DND-41 (cell line): ENCODE results near the gene TEX22.

Experiments used
- ATAC-seq: fragments of 200-7000 bp; cut with Tn5 transposase; 3 replicates; pipeline ENCODE4 v1.9.1; 2021; ENCODE audit warnings: low read depth; ENCODE audit not compliant: insufficient read depth
- DNase-seq: peaks from one replicate; pipeline ENCODE4 v3.0.0-alpha.2; 2020
- H2AFZ ChIP-seq: 2 replicates; pipeline ENCODE4 v1.6.0; 2012; ENCODE audit warnings: low read depth, low read length
- H3K27ac ChIP-seq: 2 replicates; pipeline ENCODE4 v1.5.1; 2012; ENCODE audit warnings: low read length, inconsistent platforms
- H3K27me3 ChIP-seq: fragments of 200-600 bp; sonication (generic); 2 replicates; pipeline ENCODE4 v1.6.0; 2012; ENCODE audit warnings: low read length, mild to moderate bottlenecking, inconsistent platforms; ENCODE audit not compliant: insufficient read depth, poor library complexity
- H3K36me3 ChIP-seq: 2 replicates; pipeline ENCODE4 v1.5.1; 2012; ENCODE audit warnings: low read length, inconsistent platforms; ENCODE audit not compliant: insufficient read depth
- H3K4me1 ChIP-seq: 2 replicates; pipeline ENCODE4 v1.5.1; 2012; ENCODE audit warnings: mild to moderate bottlenecking, low read length; ENCODE audit not compliant: insufficient read depth
- H3K4me2 ChIP-seq: 2 replicates; pipeline ENCODE4 v1.6.0; 2012; ENCODE audit warnings: mild to moderate bottlenecking, moderate library complexity, low read length, inconsistent platforms; ENCODE audit not compliant: insufficient read depth
- H3K4me3 ChIP-seq, 2 experiments: fragments of 200-600 bp in 1 of 2; shearing (Covaris generic) in 1 of 2; 2 replicates each; pipeline ENCODE4 v1.5.1; 2012 to 2016; ENCODE audit warnings: inconsistent platforms in 2 of 2, low read length in 2 of 2, mild to moderate bottlenecking in 2 of 2, low read depth in 1 of 2, moderate library complexity in 1 of 2
- H3K79me2 ChIP-seq: 2 replicates; pipeline ENCODE4 v1.6.0; 2012; ENCODE audit warnings: low read length, inconsistent platforms; ENCODE audit not compliant: insufficient read depth
- H3K9ac ChIP-seq: 2 replicates; pipeline ENCODE4 v1.6.0; 2012; ENCODE audit warnings: low read depth, mild to moderate bottlenecking, inconsistent platforms, low read length, moderate library complexity
- H3K9me3 ChIP-seq: 2 replicates; pipeline ENCODE4 v1.5.1; 2012; ENCODE audit warnings: low read length, moderate library complexity, mild to moderate bottlenecking, inconsistent platforms; ENCODE audit not compliant: insufficient read depth, severe bottlenecking
- H4K20me1 ChIP-seq: 2 replicates; pipeline ENCODE4 v1.6.0; 2012; ENCODE audit warnings: low read length; ENCODE audit not compliant: insufficient read depth
- CTCF ChIP-seq: IDR thresholded peaks from 2 replicates; pipeline ENCODE4 v1.5.1; 2012; ENCODE audit warnings: borderline replicate concordance, low read length, moderate library complexity, mild to moderate bottlenecking; ENCODE audit not compliant: poor library complexity, severe bottlenecking; ENCODE audit errors: extremely low read depth
- EZH2 ChIP-seq: IDR thresholded peaks from 3 replicates; pipeline ENCODE4 v1.6.1; 2012; ENCODE audit warnings: borderline replicate concordance, low read depth, mild to moderate bottlenecking, moderate library complexity, low read length, inconsistent platforms; ENCODE audit not compliant: severe bottlenecking

Gene TEX22

GRCh38 chr14:105399466-105399775 lies 1.1 kb downstream of the TEX22 start:
- peaks cover 30% of the 10 kb centered on the region for H3K4me1 ChIP-seq
- H3K4me3 ChIP-seq = peak overlapping the region; percentile 92 to 95; a peak in 3 of 4 replicates
- no peaks in the 10 kb centered on the region for H3K27me3 ChIP-seq
- peaks cover 27% of the 10 kb centered on the region for H3K36me3 ChIP-seq
- no peak overlapping the region for H2AFZ ChIP-seq
- peak overlapping the region; percentile 97 for H3K27ac ChIP-seq
- H3K9ac ChIP-seq = peak overlapping the region; percentile 98
- TF ChIP-seq CTCF = no peak
- TF ChIP-seq EZH2 = no peak
- ATAC-seq (no peak), DNase-seq (no peak)
- H3K9me3 ChIP-seq = no peaks in the 10 kb centered on the region
- H3K4me2 ChIP-seq = peak overlapping the region; percentile 94
- H4K20me1 ChIP-seq = peaks cover 12% of the 10 kb centered on the region
- peaks cover 22% of the 10 kb centered on the region for H3K79me2 ChIP-seq

DNA sequence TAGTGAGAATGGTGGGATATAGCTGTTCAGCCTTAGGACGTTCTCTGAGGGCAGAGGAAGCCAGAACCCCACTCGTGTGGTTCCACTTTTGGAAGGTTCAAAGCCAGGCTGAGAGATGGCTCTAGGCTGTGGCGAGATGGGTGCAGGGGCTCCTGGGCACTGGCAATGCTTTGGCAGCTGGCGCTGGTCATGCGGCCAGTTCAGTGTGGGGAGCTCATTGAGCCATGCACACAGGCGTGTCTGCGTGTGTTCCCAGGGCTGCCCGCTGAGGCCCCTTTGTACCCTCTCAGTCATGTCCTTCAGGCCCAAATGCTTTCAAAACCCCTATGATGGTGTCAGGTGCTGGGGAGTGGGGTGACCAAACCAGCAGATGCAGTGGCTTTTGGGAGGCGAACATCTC lies 1.7 kb downstream of the TEX22 start:
- Histone ChIP-seq H3K27me3 (no peaks in the 10 kb centered on the region), H3K4me1 (peaks cover 30% of the 10 kb centered on the region), H3K9me3 (no peaks in the 10 kb centered on the region), H2AFZ (no peak overlapping the region), H3K36me3 (peaks cover 27% of the 10 kb centered on the region), H3K9ac (peak overlapping the region; percentile 98), H4K20me1 (peaks cover 12% of the 10 kb centered on the region), H3K27ac (peak overlapping the region; percentile 97; the same call in 1 of the 2 replicates), H3K79me2 (peaks cover 22% of the 10 kb centered on the region), H3K4me3 (peak overlapping the region in 1 of 2 experiments; percentile 92; a peak in 3 of 4 replicates), H3K4me2 (peak overlapping the region; percentile 94)
- no peak for ATAC-seq
- no peak for DNase-seq
- TF ChIP-seq EZH2 (no peak), CTCF (no peak)

- H3K9me3 ChIP-seq = no peaks in the 10 kb centered on the region
- peaks cover 22% of the 10 kb centered on the region for H3K79me2 ChIP-seq
- H3K4me3 ChIP-seq = no peak overlapping the region
- peaks cover 27% of the 10 kb centered on the region for H3K36me3 ChIP-seq
- no peak overlapping the region for H2AFZ ChIP-seq
- H3K4me1 ChIP-seq = peaks cover 30% of the 10 kb centered on the region
- no peak overlapping the region for H3K27ac ChIP-seq
- H3K4me2 ChIP-seq = no peak overlapping the region
- no peak for ATAC-seq
- H3K27me3 ChIP-seq = no peaks in the 10 kb centered on the region
- peaks cover 12% of the 10 kb centered on the region for H4K20me1 ChIP-seq
- H3K9ac ChIP-seq = no peak overlapping the region
- no peak for DNase-seq
- TF ChIP-seq CTCF (no peak), EZH2 (no peak)
Observed at GRCh38 chr14:105401699-105402098, 3.4 kb downstream of the TEX22 start.

GRCh38 chr14:105408592-105408991 lies 10.3 kb downstream of the TEX22 start:
- TF ChIP-seq CTCF (no peak), EZH2 (no peak)
- H3K4me3 ChIP-seq = no peak overlapping the region
- DNase-seq = no peak
- H3K27ac ChIP-seq = no peak overlapping the region
- H4K20me1 ChIP-seq = no peaks in the 10 kb centered on the region
- no peak for ATAC-seq
- no peaks in the 10 kb centered on the region for H3K27me3 ChIP-seq
- no peaks in the 10 kb centered on the region; the same call in 1 of the 2 replicates for H3K4me1 ChIP-seq
- H3K9me3 ChIP-seq = no peaks in the 10 kb centered on the region
- H3K79me2 ChIP-seq = no peaks in the 10 kb centered on the region
- H2AFZ ChIP-seq = no peak overlapping the region
- H3K4me2 ChIP-seq = no peak overlapping the region
- no peak overlapping the region for H3K9ac ChIP-seq
- no peaks in the 10 kb centered on the region for H3K36me3 ChIP-seq
